A549 (cell line): Measurements from ENCODE around the gene ALG14.

Source experiments
- KDM5A ChIP-seq: fragments of 200-600 bp; sonication (generic); IDR thresholded peaks from 2 replicates; pipeline ENCODE4 v1.6.1; 2016; ENCODE audit warnings: antibody characterized with exemption, mild to moderate bottlenecking
- MAFK ChIP-seq: fragments of 450-650 bp; IDR thresholded peaks from 2 replicates; pipeline ENCODE4 v1.6.1; 2014; ENCODE audit not compliant: partially characterized antibody
- PHF8 ChIP-seq: fragments of 200-600 bp; sonication (generic); IDR thresholded peaks from 2 replicates; pipeline ENCODE4 v1.6.1; 2016; ENCODE audit warnings: low read depth, mild to moderate bottlenecking, antibody characterized with exemption, moderate library complexity, borderline replicate concordance
- RNF2 ChIP-seq: fragments of 200-600 bp; sonication (generic); IDR thresholded peaks from 2 replicates; pipeline ENCODE4 v1.6.1; 2016; ENCODE audit warnings: low read depth, mild to moderate bottlenecking, antibody characterized with exemption, moderate library complexity, borderline replicate concordance
- SMC3 ChIP-seq: fragments of >200 bp; sonication (Bioruptor Twin); formaldehyde crosslinking; IDR thresholded peaks from 3 replicates; pipeline ENCODE4 v1.6.1; 2018; ENCODE audit warnings: inconsistent platforms
- TFCP2L1 ChIP-seq: fragments of 250-450 bp; sonication (Bioruptor Pico); IDR thresholded peaks from 2 replicates; pipeline ENCODE4 v1.5.0; 2021; ENCODE audit warnings: mild to moderate bottlenecking
- TF ChIP-seq, protein P1 (sequence below): fragments of >200 bp; sonication (Bioruptor Twin); formaldehyde crosslinking; IDR thresholded peaks from 3 replicates; pipeline ENCODE4 v1.5.1; 2016
- TF ChIP-seq, protein P2 (sequence below): IDR thresholded peaks from 2 replicates; pipeline ENCODE4 v1.6.1; 2012

DNA sequence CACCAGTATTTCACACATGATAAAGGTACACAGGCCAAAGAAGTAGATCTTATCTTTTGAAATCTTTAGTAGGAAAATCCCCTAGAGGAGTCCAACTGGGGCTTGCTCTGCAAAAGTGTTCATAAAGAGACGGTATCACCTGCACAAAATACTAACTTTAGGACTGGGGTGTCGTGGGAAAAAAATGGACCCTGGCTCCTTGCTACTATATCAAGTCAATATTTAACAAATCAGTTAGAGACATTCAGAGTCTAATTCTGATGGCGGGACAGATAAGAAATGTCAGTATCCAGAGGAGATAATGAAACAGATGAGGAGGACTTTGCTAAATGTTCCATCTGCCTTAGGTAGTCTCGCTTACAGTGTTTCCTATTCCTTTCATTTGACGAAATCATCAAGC lies 120.2 kb downstream of the ALG14 start:
- TF ChIP-seq, protein P1, sequence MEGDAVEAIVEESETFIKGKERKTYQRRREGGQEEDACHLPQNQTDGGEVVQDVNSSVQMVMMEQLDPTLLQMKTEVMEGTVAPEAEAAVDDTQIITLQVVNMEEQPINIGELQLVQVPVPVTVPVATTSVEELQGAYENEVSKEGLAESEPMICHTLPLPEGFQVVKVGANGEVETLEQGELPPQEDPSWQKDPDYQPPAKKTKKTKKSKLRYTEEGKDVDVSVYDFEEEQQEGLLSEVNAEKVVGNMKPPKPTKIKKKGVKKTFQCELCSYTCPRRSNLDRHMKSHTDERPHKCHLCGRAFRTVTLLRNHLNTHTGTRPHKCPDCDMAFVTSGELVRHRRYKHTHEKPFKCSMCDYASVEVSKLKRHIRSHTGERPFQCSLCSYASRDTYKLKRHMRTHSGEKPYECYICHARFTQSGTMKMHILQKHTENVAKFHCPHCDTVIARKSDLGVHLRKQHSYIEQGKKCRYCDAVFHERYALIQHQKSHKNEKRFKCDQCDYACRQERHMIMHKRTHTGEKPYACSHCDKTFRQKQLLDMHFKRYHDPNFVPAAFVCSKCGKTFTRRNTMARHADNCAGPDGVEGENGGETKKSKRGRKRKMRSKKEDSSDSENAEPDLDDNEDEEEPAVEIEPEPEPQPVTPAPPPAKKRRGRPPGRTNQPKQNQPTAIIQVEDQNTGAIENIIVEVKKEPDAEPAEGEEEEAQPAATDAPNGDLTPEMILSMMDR = no peak
- TF ChIP-seq TFCP2L1 (CRISPR knock-in tag) (no peak), KDM5A (no peak), MAFK (no peak), PHF8 (no peak), RNF2 (no peak), SMC3 (no peak)
- TF ChIP-seq, protein P2, sequence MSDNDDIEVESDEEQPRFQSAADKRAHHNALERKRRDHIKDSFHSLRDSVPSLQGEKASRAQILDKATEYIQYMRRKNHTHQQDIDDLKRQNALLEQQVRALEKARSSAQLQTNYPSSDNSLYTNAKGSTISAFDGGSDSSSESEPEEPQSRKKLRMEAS = no peak
